ENCODE data around the gene ZC3HAV1. TPM values are rescaled to one million over a fixed set of nuclear protein-coding genes. Genes with fewer than 3 reads are reported as not detected.
A peak's percentile ranks its signal among the peaks of the same experiment; 100 is the strongest.

ZC3HAV1 gene
- total and polyA plus RNA-seq, 9 of the 15 experiments (the other 6 are each of a cell fraction or from before 2014, with no cell fraction given), result 11.9 to 40.5 (median 23.9) TPM

- peak; percentile 26; the same call in 1 of the 2 replicates for TF ChIP-seq LARP7 (IDR thresholded peaks at IDR 0.05)
- TF ChIP-seq ZNF318 (IDR thresholded peaks at IDR 0.05; ENCODE audit: borderline replicate concordance in 1 of 2, low read depth in 1 of 2), result peak in 1 of 2 experiments; percentile 78; a peak in 1 of 4 replicates
- TF ChIP-seq CSDE1 (IDR thresholded peaks at IDR 0.05), result peak in 1 of 2 experiments; percentile 66; a peak in 2 of 4 replicates
- 0 out of 2 replicates have a peak, but pooled peaks have one; percentile 24 for TF ChIP-seq ZBTB49 (CRISPR knock-in tag; IDR thresholded peaks at IDR 0.05; ENCODE audit: borderline replicate concordance)
- no peak for TF ChIP-seq ZNF133 (CRISPR knock-in tag; IDR thresholded peaks at IDR 0.05)
- no peak for TF ChIP-seq ZNF398 (CRISPR knock-in tag; IDR thresholded peaks at IDR 0.05)
- peak; percentile 18 for TF ChIP-seq TBP (optimal IDR thresholded peaks at IDR 0.05; ENCODE audit: low read depth, low read length)
These were observed 8.2 kb upstream of the ZC3HAV1 start (continued) for GRCh38 chr7:139117599-139118233.

Data from K562 (cell line).